Endothelial cell of umbilical vein (primary cell): ENCODE measurements around the gene FGF19.

Experiments used
- CTCF ChIP-seq, 2 donors: IDR thresholded peaks; 1 replicate in 1 of 2; 2 replicates in 1 of 2; pipeline ENCODE4 v1.5.1; 2011; ENCODE audit warnings: low read length in 2 of 2, mild to moderate bottlenecking in 2 of 2, moderate library complexity in 2 of 2, control low read depth in 1 of 2, inconsistent platforms in 1 of 2, low read depth in 1 of 2; ENCODE audit not compliant: insufficient read depth in 1 of 2; ENCODE audit errors: extremely low read depth in 1 of 2
- EZH2 ChIP-seq: IDR thresholded peaks from 2 replicates; pipeline ENCODE4 v1.6.1; 2012; ENCODE audit warnings: borderline replicate concordance, low read depth, mild to moderate bottlenecking, moderate library complexity, low read length, inconsistent platforms; ENCODE audit not compliant: severe bottlenecking
- FOS ChIP-seq: IDR thresholded peaks from 2 replicates; pipeline ENCODE4 v1.6.1; 2011; ENCODE audit warnings: mild to moderate bottlenecking, low read length, moderate library complexity, borderline replicate concordance; ENCODE audit not compliant: insufficient read depth
- JUN ChIP-seq: IDR thresholded peaks from 2 replicates; pipeline ENCODE4 v1.6.1; 2011; ENCODE audit warnings: borderline replicate concordance, low read depth; ENCODE audit not compliant: insufficient read length, insufficient read depth
- POLR2A ChIP-seq: IDR thresholded peaks from 2 replicates; pipeline ENCODE4 v1.6.1; 2012; ENCODE audit warnings: low read depth, mild to moderate bottlenecking, control low read depth, low read length
- POLR2AphosphoS5 ChIP-seq: IDR thresholded peaks from 2 replicates; pipeline ENCODE4 v1.6.1; 2012; ENCODE audit warnings: low read depth, mild to moderate bottlenecking, control low read depth, low read length, moderate library complexity; ENCODE audit not compliant: insufficient read depth

- TF ChIP-seq EZH2 (no peak), POLR2A (peak; percentile 13), POLR2AphosphoS5 (no peak), CTCF (IDR thresholded peaks at IDR 0.05; ENCODE audit: extremely low read depth in 1 of 2, insufficient read depth in 1 of 2, low read depth in 1 of 2, low read length in 2 of 2) (no peak), JUN (no peak), FOS (no peak)
These were observed 48.1 kb downstream of the FGF19 start for GRCh38 chr11:69655479-69656428.
